ENCODE measurements around the gene IQCN.

Gene IQCN, protein sequence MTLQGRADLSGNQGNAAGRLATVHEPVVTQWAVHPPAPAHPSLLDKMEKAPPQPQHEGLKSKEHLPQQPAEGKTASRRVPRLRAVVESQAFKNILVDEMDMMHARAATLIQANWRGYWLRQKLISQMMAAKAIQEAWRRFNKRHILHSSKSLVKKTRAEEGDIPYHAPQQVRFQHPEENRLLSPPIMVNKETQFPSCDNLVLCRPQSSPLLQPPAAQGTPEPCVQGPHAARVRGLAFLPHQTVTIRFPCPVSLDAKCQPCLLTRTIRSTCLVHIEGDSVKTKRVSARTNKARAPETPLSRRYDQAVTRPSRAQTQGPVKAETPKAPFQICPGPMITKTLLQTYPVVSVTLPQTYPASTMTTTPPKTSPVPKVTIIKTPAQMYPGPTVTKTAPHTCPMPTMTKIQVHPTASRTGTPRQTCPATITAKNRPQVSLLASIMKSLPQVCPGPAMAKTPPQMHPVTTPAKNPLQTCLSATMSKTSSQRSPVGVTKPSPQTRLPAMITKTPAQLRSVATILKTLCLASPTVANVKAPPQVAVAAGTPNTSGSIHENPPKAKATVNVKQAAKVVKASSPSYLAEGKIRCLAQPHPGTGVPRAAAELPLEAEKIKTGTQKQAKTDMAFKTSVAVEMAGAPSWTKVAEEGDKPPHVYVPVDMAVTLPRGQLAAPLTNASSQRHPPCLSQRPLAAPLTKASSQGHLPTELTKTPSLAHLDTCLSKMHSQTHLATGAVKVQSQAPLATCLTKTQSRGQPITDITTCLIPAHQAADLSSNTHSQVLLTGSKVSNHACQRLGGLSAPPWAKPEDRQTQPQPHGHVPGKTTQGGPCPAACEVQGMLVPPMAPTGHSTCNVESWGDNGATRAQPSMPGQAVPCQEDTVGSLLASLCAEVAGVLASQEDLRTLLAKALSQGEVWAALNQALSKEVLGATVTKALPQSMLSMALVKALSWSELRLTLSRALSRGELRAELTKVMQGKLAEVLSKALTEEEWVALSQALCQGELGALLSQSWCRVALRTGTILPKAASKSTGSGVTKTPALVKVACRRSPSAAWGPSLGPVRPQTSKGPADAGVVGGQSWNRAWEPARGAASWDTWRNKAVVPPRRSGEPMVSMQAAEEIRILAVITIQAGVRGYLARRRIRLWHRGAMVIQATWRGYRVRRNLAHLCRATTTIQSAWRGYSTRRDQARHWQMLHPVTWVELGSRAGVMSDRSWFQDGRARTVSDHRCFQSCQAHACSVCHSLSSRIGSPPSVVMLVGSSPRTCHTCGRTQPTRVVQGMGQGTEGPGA (N-terminal part only)

DNA sequence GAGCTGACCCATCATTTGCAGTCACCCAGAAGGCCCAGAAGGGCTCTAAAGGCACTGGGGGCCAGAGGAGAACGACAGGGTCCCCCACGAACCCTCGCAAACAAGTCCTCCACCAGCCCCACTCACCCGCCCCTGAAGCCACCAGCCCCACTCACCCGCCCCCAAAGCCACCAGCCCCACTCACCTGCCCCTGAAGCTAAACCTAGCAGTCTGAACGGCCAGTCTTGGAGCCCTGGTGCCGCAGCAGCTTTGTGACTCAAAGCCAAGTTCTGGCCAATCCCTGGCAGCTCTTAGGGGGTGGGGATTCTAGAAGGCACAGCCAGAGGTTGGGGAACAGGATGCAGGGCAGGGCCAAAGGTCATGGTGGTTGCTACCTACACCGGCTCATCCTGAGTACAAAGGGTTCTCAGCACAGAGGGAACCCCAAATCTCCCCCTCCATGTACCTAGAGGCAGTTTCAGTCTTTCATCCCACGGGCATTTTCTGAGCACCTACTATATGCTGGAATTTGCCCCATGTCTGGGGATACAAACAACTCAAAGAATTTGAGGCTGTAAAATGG, at the start of gene IQCN:
Gene IQCN, minus strand, starts transcription at position 234 of the 562 bp plus-strand sequence. CDS start 4,974 bp downstream, outside the sequence.
- DNase-seq (ENCODE audit: low read depth): no peak

- DNase-seq (ENCODE audit: low read depth): peak; percentile 90
Observed at GRCh38 chr19:18322759-18323460, 48.7 kb upstream of the IQCN start, which contains the start of gene LSM4. LSM4 (minus strand) TSS chr19:18323076; CDS start chr19:18323020, 56 bp downstream.

DNA sequence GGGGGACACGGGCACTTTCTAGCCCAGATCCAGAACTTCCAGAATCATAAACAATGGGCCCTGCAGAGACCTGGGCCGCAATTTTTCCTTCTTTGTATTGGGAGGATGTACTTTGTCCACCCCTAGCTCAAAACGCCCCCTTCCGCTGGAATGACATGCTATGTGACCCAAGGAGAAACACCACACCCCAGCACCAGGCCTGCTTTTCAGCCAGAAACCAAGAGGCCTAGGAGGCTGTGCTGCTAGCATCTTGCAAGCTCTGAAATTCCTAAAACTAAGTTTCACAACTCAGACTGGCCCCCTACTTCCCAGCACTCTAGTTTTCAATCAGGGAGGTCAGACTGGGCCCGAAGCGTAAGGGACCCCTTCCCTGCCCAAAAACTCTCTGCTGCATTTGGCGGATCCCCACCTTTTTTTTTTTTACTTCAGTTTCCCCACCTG, 48.1 kb upstream of the IQCN start:
- no peak for DNase-seq (ENCODE audit: low read depth)

DNA sequence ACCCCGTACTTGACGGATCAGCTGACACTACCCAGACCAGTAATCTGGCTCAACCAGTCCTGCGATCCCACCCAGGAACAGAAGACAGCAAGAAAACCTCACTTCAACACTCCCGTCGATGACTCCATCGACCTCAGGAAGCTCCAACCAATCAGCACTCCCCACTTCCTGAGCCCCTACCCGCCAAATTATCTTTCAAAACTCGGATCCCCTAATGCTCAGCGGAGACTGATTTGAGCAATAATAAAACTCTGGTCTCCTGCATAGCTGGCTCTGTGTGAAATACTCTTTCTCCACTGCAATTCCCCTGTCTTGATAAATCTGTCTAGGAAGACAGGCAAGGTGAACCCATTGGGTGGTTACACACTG, 47.5 kb upstream of the IQCN start:
- no peak for DNase-seq (ENCODE audit: low read depth)

DNA sequence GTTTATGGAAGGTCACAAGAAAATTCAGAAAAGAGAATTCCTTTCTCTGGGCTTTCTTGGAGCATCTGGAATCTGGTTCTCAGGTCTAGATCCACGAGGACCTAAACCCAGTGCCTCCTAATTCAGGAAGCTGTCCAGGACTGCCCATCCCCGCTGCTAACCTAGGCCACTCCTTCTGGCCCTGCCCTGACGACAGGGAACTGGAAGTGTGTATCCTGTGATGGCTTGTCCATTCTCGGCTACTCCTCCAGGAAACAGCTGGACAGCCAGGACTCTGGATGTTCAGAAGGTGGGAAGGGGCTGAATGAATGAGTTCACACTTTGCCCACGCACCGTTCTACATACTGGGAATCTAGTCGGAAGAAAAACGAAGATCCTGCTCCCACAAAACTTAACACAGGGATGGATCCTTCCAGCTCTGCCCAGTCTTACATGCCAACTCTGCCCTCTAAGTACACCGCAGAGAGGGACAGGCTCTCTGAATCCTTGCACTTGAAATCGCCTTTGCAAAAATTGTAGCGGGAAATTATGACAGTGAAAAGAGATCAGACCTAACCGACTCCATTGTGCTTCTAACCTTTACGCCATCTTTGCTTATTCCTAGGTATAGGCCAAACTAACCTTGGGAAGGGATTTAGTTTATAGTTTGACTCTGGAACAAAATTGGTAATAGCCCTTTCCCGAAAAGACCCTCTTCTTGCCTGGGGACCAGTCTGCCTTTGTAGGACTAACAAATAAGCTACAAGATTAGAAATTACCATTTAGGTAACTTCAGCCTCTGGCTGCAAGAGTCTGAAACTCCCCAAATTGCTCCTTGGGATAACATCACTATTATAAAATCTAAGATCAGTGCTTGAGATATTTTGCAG, 46.8 kb upstream of the IQCN start:
- no peak for DNase-seq (ENCODE audit: low read depth)

GRCh38 chr19:18319591-18320135, 45.4 kb upstream of the IQCN start:
- DNase-seq (ENCODE audit: low read depth): no peak

DNA sequence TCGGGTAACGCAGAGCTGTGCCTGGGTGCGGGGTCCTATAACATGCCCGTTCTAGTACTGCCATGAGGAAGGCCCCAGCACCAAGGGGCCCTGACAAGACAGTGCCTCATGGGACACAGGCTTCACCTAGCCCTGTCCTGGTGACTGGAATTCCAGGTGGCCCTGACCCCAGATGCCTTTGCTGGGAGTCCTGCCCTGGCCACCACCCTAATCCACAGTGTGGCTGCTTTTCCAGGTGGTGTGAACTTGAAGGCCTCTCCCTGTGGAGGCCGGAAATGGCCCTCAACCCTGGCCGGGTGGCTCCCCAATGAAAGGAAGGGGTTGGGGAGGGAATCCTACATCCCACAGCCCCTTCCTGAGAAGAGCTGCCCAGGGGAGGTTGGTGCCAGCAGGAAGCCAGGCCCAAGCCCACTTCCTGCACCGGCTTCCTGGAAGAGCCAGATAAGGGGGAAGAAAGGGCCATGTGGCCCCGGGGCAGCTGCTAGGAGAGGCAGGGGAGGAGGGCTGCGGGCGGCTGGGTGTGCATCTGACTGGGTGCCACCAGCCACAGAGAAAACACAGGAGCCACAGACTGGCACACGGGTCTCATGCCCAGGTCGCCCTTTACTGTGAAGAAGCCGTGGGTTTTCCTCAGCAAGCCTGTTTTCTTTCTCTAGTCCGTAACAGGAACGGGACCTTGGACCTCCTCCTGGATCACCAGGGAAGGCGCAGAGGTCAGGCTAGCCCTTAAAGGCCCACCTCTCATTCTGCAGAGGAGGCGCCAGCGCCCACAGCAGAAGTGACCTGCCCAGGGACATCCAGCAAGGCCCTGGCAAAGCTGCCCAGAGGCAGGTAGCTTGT, 43.9 kb upstream of the IQCN start:
- peak; percentile 93 for DNase-seq (ENCODE audit: low read depth)

DNA sequence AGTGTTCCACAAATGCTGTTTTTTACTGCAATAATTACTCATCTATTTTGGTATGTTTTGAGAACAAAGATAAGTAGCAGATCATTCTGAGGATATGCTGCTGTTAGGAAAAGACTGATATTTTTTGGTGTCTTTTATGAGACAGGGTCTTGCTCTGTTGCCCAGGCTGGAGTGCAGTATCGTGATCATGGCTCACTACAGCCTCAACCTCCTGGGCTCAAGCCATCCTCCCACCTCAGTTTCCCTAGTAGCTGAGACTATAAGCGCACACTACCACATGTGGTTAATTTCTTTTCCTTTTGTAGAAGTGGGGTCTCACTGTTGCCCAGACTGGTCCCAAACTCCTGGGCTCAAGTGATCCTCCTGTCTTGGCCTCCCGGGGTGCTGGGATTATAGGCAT, 39.1 kb upstream of the IQCN start:
- DNase-seq (ENCODE audit: low read depth): no peak

- DNase-seq (ENCODE audit: low read depth): no peak
Observed at GRCh38 chr19:18312092-18312534, 37.9 kb upstream of the IQCN start.

GRCh38 chr19:18311502-18312091, 37.3 kb upstream of the IQCN start:
- no peak for DNase-seq (ENCODE audit: low read depth)

DNA sequence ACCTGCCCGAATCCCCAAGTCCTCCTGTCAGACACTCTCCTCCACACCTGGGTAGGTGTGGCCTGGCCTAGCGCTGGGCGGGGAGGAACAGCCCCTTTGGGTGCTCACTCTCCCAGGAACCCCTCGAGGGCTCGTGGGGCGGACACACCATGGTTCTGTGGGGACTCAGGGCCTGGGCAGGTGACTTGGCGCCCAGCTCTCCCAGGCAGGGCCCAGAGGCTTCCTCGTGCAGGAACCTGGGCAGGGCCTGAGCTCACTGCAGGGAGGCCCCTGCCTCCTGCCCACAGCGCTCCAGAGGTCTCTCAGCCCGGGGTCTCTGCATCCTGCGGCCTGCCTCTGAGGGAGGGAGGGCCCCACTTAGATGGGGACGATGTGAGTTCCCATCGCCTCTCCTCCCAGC, 36.7 kb upstream of the IQCN start:
- no peak for DNase-seq (ENCODE audit: low read depth)

DNA sequence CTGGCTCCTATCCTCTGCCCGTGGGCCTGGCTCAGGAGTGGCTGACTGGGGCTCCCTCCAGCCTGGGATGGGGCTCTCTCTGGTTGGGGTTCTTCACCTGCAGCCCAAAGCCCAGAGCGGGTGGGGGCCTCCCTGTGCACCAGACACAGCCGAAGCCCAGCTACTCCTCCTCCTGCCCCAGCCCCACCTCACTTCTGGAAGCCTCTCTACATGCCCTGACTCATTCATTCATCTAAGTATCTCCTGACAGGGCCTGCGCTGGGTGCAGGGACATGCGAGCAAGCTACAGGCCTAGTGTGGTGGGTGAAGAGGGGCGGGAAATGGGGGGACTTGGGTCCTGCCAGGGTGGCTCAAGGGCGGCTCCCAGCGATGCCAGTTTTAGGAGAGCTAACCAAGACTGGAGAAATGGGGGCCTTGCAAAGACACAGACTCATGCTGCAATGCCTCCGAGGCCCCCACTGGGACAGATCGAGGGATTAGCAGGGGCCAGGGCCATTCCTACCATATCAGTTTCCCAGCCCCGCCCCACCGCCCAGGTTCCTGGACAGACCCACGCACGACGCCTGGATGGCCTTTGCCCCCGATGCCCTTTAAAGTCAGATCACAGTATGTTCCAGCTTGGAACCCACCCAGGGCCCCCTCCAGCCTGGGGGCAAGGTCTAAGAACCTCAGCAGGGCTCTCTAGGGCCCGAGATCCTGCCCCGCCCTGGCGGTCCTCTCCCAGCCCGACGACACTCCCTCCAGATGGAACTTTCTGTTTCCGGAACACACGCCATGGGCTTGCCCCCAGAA, 36.1 kb upstream of the IQCN start:
- DNase-seq (ENCODE audit: low read depth): no peak

- no peak for DNase-seq (ENCODE audit: low read depth)
Observed at GRCh38 chr19:18309525-18310064, 35.3 kb upstream of the IQCN start.

GRCh38 chr19:18308948-18309325, 34.7 kb upstream of the IQCN start:
- no peak for DNase-seq (ENCODE audit: low read depth)

- no peak for DNase-seq (ENCODE audit: low read depth)
Observed at GRCh38 chr19:18308051-18308947, 34.0 kb upstream of the IQCN start.

GRCh38 chr19:18307271-18307681, 33.0 kb upstream of the IQCN start:
- DNase-seq (ENCODE audit: low read depth): no peak
